Esophagus squamous epithelium (tissue), 5 donors: ENCODE results near the gene ZNF420. TPM values are rescaled to one million over a fixed set of nuclear protein-coding genes. Genes with fewer than 3 reads are reported as not detected.
A peak's percentile ranks its signal among the peaks of the same experiment; 100 is the strongest.
"Not testable (repeated sequence)": the region's sequence is repeated elsewhere in the genome, so short reads cannot be mapped to it uniquely, and the experiment has no call there.

ENCODE experiments used
- DNase-seq: peaks from one replicate; lab custom pipeline; 2025; lab: John Stamatoyannopoulos, UW
- H3K27ac ChIP-seq, 4 donors: fragments of 200-600 bp; sonication (generic); one replicate each; pipeline ENCODE4 v1.5.1; 2016 to 2019; ENCODE audit warnings: mild to moderate bottlenecking in 1 of 4
- H3K27me3 ChIP-seq, 4 donors: fragments of 200-600 bp; sonication (generic); 1 replicate in 3 of 4; 2 replicates in 1 of 4; pipeline versions ENCODE4 v1.5.1 to v1.6.0; 2017 to 2021; ENCODE audit warnings: antibody characterized with exemption in 1 of 4
- H3K36me3 ChIP-seq, 3 donors: fragments of 200-600 bp; sonication (generic); one replicate each; pipeline ENCODE4 v1.5.1; 2016 to 2019
- H3K4me1 ChIP-seq, 3 donors: fragments of 200-600 bp; sonication (generic); one replicate each; pipeline ENCODE4 v1.5.1; 2017 to 2019
- H3K4me3 ChIP-seq, 4 donors: fragments of 200-600 bp; sonication (generic); 1 replicate in 3 of 4; 2 replicates in 1 of 4; pipeline ENCODE4 v1.5.1; 2016 to 2019; ENCODE audit warnings: mild to moderate bottlenecking in 2 of 4, moderate library complexity in 1 of 4
- H3K9me3 ChIP-seq, 3 donors: fragments of 200-600 bp; sonication (generic); one replicate each; pipeline ENCODE4 v1.5.1; 2016 to 2019
- POLR2A ChIP-seq, 4 donors: fragments of 450-650 bp; IDR thresholded peaks; one replicate each; pipeline ENCODE4 v1.6.1; 2017; ENCODE audit warnings: antibody characterized with exemption in 4 of 4, mild to moderate bottlenecking in 4 of 4, moderate library complexity in 3 of 4
- WGBS, 2 donors: methylation state at CpG; one replicate each; pipeline ENCODE4 v1.1.5; 2018; 5-methylcytosine and 5-hydroxymethylcytosine counted together
- intact Hi-C: fragments of 100-400 bp; cut with DNase I; formaldehyde crosslinking; loops from one replicate; pipeline ENCODE4 v1.15.0; 2022
- total RNA-seq, 4 donors: library from RNA; depleted of rRNA; stranded (reverse); fragments of >200 nt; gene quantifications; one replicate each; pipeline ENCODE4 v1.1.0, GENCODE V29; 2016
- TF ChIP-seq, protein P1 (sequence below), 6 experiments: fragments of 450-650 bp in 4 of 6; fragments of 200-600 bp in 2 of 6; sonication (generic) in 2 of 6; IDR thresholded peaks; one replicate each; pipeline ENCODE4 v1.5.1; 2016 to 2019; ENCODE audit warnings: antibody characterized with exemption in 6 of 6, mild to moderate bottlenecking in 4 of 6, moderate library complexity in 4 of 6
- donor health status: DM: yes; HTN: yes; CAD: no.

ZNF420 gene
- total RNA-seq, 4 donors from 2014 or later: 2.7 to 7.6 (median 4.6) TPM

DNA sequence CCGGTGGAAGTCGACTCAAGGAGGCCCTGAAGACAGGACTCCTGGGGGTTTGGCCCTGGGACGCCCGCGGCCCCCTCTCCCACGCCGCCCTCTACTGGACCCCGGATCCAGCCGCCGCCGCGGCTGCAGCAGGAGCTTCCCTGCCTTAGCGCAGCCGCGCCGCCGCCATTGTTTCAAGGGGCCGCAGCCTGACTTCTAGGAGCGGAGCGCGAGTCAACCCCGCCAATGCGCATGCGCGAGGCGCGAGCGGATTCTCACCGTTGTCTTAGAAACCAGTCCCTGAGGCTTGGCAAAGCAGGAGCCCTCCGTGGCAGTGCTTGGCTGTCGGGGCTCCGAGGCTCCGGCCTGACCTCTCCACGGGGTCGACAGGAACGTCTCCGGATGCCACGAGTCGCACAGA, 19.1 kb upstream of the ZNF420 start:
- DNase-seq: no peak

DNA sequence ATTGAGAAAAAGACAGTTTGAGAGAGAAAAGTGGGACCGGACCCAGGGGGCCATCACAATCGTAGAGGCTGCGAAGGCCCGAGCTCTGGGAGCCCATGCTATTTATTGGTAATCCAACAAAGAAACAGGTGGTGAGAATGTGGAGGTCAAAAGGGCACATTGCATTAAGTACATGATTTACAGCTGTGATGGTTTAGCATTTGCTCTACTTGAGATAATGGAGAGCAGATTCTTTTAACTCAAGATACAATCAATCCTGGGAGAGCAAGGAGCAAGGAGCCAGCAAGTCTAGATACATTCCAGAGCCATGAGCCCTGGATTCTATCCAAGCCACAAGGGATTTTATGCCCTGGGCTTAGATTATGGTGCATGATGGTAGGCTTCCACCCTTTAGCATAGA, 13.3 kb upstream of the ZNF420 start:
- H3K4me1 ChIP-seq, intact Hi-C loops, H3K27me3 ChIP-seq, DNase-seq, H3K4me3 ChIP-seq, H3K36me3 ChIP-seq, H3K27ac ChIP-seq: not testable (repeated sequence)
- H3K9me3 ChIP-seq: peaks cover 0 to 62% (median 16%) of the 10 kb centered on the region in 3 donors
- WGBS, 2 donors: 78 to 86% methylated on average over 4 of the region's 4 CpGs

More for the DNA sequence above, 19.1 kb upstream of the ZNF420 start:
- WGBS, 2 donors: 90% methylated on average over 4 of the region's 39 CpGs; no CpG with 5 or more reads in 1 of the 2 donors
- no peak for TF ChIP-seq POLR2A (IDR thresholded peaks at IDR 0.05)
- TF ChIP-seq, protein P1, sequence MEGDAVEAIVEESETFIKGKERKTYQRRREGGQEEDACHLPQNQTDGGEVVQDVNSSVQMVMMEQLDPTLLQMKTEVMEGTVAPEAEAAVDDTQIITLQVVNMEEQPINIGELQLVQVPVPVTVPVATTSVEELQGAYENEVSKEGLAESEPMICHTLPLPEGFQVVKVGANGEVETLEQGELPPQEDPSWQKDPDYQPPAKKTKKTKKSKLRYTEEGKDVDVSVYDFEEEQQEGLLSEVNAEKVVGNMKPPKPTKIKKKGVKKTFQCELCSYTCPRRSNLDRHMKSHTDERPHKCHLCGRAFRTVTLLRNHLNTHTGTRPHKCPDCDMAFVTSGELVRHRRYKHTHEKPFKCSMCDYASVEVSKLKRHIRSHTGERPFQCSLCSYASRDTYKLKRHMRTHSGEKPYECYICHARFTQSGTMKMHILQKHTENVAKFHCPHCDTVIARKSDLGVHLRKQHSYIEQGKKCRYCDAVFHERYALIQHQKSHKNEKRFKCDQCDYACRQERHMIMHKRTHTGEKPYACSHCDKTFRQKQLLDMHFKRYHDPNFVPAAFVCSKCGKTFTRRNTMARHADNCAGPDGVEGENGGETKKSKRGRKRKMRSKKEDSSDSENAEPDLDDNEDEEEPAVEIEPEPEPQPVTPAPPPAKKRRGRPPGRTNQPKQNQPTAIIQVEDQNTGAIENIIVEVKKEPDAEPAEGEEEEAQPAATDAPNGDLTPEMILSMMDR (IDR thresholded peaks at IDR 0.05): no peak
- Histone ChIP-seq H3K4me3 (no peak overlapping the region), H3K9me3 (peaks cover 0 to 91% (median 25%) of the 10 kb centered on the region in 3 donors), H3K4me1 (no peaks in the 10 kb centered on the region), H3K27me3 (no peaks in the 10 kb centered on the region), H3K27ac (no peak overlapping the region), H3K36me3 (no peaks in the 10 kb centered on the region)
- intact Hi-C loops: no loop called here

DNA sequence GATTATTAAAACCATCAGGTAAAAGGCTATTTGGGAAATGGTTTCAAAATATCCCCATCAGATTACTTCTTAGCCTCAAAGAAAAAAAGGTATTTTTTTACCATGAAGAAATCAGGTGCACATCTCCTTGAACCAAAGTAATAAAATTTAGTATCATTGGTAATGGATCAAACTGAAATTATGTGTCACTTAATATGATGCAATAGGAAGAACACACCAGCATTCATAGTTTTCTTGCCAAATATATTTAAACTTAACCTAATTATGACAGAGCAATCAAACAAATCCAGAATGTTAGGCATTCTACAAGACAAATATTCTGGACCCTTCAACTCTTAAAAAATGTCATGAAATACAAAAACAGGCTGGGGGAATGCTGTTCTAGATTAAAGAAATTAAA, 4.1 kb upstream of the ZNF420 start:
- peaks cover 0 to 19% (median 12%) of the 10 kb centered on the region in 3 donors for H3K9me3 ChIP-seq
- no peaks in the 10 kb centered on the region for H3K27me3 ChIP-seq
- TF ChIP-seq POLR2A (IDR thresholded peaks at IDR 0.05): no peak
- TF ChIP-seq, protein P1 (IDR thresholded peaks at IDR 0.05): no peak
- DNase-seq: no peak
- H3K27ac ChIP-seq: no peak overlapping the region
- H3K4me3 ChIP-seq: no peak overlapping the region
- peaks cover 0 to 14% (median 2%) of the 10 kb centered on the region in 3 donors for H3K4me1 ChIP-seq
- intact Hi-C loops: no loop called here
- H3K36me3 ChIP-seq: no peaks in the 10 kb centered on the region

DNA sequence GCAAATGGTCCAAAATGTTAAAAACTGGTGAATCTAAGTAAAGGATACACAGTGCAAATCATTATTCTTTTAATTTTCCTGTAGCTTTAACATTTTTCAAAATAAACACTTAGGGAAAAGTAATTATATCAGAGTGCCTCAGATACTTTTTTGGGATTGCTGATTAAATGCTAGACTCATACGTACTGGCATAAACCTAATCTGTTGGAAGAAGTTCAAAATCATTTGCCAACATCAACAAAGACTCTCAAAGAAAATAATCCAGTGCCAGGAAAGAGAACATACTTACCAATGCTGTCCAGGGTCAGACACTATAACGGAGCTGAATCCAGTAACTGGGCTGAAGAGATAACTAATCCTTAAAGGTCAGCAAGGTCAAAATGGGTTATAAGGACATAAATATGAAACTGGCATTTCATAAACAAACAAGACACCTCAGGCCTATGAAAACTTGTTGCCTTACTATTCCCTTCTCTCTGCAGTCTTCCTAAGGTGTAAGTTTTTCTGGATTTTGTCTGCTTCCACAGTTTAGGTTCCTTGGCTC, 3.3 kb upstream of the ZNF420 start:
- H3K4me1 ChIP-seq: peaks cover 0 to 22% (median 8%) of the 10 kb centered on the region in 3 donors
- intact Hi-C loops: no loop called here
- DNase-seq: no peak
- peaks cover 0 to 12% (median 8%) of the 10 kb centered on the region in 3 donors for H3K9me3 ChIP-seq
- 19 to 34% methylated on average over 2 of the region's 2 CpGs for WGBS, 2 donors
- H3K27ac ChIP-seq: no peak overlapping the region
- no peak overlapping the region for H3K4me3 ChIP-seq
- no peaks in the 10 kb centered on the region for H3K27me3 ChIP-seq
- H3K36me3 ChIP-seq: no peaks in the 10 kb centered on the region
- no peak for TF ChIP-seq POLR2A (IDR thresholded peaks at IDR 0.05)
- TF ChIP-seq, protein P1 (IDR thresholded peaks at IDR 0.05): no peak

DNA sequence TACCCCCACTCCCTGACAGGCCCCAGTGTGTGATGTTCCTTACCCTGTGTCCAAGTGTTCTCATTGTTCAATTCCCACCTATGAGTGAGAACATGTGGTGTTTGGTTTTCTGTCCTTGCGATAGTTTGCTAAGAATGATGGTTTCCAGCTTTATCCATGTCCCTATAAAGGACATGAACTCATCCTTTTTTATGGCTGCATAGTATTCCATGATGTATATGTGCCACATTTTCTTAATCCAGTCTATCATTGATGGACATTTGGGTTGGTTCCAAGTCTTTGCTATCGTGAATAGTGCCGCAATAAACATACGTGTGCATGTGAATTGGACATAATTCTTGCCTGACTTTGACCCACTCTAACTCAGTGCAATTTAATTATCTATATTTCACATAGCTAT, 1.7 kb upstream of the ZNF420 start:
- WGBS, 2 donors: 92 to 93% methylated on average over 4 of the region's 4 CpGs
- H3K36me3 ChIP-seq, H3K27ac ChIP-seq, H3K27me3 ChIP-seq, DNase-seq, intact Hi-C loops, H3K4me3 ChIP-seq: not testable (repeated sequence)
- H3K9me3 ChIP-seq: peaks cover 0 to 11% (median 1%) of the 10 kb centered on the region in 3 donors
- peaks cover 0 to 23% (median 8%) of the 10 kb centered on the region in 3 donors for H3K4me1 ChIP-seq

DNA sequence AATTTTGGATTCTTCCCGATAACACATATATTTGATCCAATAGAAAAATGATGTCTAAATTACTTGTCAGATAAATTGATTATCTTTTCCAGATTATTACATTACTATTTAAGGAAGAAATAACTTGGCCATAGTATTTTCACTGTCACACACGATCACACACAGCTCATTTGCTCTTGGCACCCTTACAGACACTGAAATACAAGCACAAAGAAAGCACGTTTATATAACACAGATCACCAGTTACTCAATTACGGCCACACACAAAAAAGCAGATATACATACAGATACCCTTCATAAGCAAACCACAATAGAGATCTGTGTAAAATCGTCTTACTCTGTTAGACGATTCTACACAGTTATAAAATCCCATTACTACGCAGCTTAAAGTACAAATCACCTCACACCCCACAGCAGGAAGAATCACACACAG, 716 bp upstream of the ZNF420 start:
- WGBS, 2 donors: 8 to 11% methylated on average over 7 of the region's 7 CpGs
- H3K27ac ChIP-seq: peak overlapping the region; percentile 87 to 92 (median 88)
- no peak for DNase-seq
- no peaks in the 10 kb centered on the region for H3K27me3 ChIP-seq
- no peak for TF ChIP-seq POLR2A (IDR thresholded peaks at IDR 0.05)
- TF ChIP-seq, protein P1 (IDR thresholded peaks at IDR 0.05): no peak
- peaks cover 0 to 23% (median 8%) of the 10 kb centered on the region in 3 donors for H3K4me1 ChIP-seq
- H3K36me3 ChIP-seq: peaks cover 0 to 13% (median 0%) of the 10 kb centered on the region in 3 donors
- peak overlapping the region; percentile 79 to 86 (median 82) for H3K4me3 ChIP-seq
- H3K9me3 ChIP-seq: peaks cover 0 to 21% (median 11%) of the 10 kb centered on the region in 3 donors
- intact Hi-C loops: no loop called here
